Activated naive CD8-positive, alpha-beta T cell treated with anti-CD3 and anti-CD28 coated beads, Interleukin-2, amount 10 ng/mL, durations not matched to agents 7 days and 5 days (primary cell): ENCODE measurements around the gene ARID4B. TPM values are rescaled to one million over a fixed set of nuclear protein-coding genes. Genes with fewer than 3 reads are reported as not detected.
A peak's percentile ranks its signal among the peaks of the same experiment; 100 is the strongest.
"Not testable (repeated sequence)": the region's sequence is repeated elsewhere in the genome, so short reads cannot be mapped to it uniquely, and the experiment has no call there.

Experiments
- ATAC-seq: fragments of 150-1000 bp; cut with Tn5 transposase; one replicate; pipeline ENCODE4 v1.10.0; 2021; ENCODE audit warnings: low read depth, moderate library complexity
- POLR2A ChIA-PET: fragments of 350-600 bp; sonication (Branson Sonifier 250); formaldehyde crosslinking; loops from one replicate; lab custom pipeline; 2021; ENCODE audit warnings: antibody characterized with exemption; lab: Charles Lee
- DNase-seq: peaks from one replicate; pipeline ENCODE4 v3.0.0; 2021
- H3K27ac Mint-ChIP-seq: one replicate; pipeline ENCODE4 v1.8.0; 2022; ENCODE audit warnings: mild to moderate bottlenecking, mixed read lengths
- H3K27me3 Mint-ChIP-seq: one replicate; pipeline ENCODE4 v1.8.0; 2022; ENCODE audit warnings: mild to moderate bottlenecking, moderate library complexity, mixed read lengths
- H3K36me3 Mint-ChIP-seq: one replicate; pipeline ENCODE4 v1.8.0; 2021; ENCODE audit warnings: mild to moderate bottlenecking, mixed read lengths
- H3K4me1 Mint-ChIP-seq: one replicate; pipeline ENCODE4 v1.8.0; 2021; ENCODE audit warnings: mixed read lengths
- H3K4me3 Mint-ChIP-seq: one replicate; pipeline ENCODE4 v1.8.0; 2022; ENCODE audit warnings: mild to moderate bottlenecking, moderate library complexity, mixed read lengths
- H3K9me3 Mint-ChIP-seq: one replicate; pipeline ENCODE4 v1.8.0; 2021; ENCODE audit warnings: mixed read lengths
- total RNA-seq, 2 experiments: library from RNA; stranded (reverse); gene quantifications; one replicate each; pipeline ENCODE4 v1.2.3, GENCODE V29; 2021

ARID4B gene
- total RNA-seq, 2 experiments from 2014 or later = 62.3 to 66.6 TPM

DNA sequence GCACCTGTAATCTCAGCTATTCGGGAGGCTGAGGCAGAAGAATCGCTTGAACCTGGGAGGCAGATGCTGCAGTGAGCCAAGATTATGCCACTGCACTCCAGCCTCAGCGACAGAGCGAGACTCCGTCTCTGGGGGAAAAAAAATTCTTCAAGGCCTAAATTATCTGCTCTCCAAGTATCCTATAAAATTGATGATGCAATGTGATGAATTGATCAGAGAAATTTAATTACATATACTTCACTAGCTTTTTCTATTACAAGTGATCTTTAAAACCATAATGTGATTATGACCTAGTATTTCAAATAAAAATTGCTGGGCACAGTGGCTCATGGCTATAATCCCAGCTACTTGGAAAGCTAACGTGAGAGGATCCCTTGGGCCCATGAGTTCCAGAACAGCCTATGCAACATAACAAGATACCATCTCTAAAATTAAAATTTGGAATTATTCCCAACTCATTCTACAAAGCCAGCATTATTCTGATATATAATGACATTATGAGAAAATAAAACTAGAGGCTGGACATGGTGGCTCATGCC lies 43.7 kb downstream of the ARID4B start:
- Mint-ChIP-seq H3K36me3 (peaks cover 6% of the 10 kb centered on the region), H3K9me3 (no peaks in the 10 kb centered on the region), H3K4me1 (peaks cover 16% of the 10 kb centered on the region), H3K27ac (no peak overlapping the region), H3K4me3 (no peak overlapping the region), H3K27me3 (no peaks in the 10 kb centered on the region)
- DNase-seq (no peak), ATAC-seq (no peak)
- POLR2A ChIA-PET = no interaction called here

DNA sequence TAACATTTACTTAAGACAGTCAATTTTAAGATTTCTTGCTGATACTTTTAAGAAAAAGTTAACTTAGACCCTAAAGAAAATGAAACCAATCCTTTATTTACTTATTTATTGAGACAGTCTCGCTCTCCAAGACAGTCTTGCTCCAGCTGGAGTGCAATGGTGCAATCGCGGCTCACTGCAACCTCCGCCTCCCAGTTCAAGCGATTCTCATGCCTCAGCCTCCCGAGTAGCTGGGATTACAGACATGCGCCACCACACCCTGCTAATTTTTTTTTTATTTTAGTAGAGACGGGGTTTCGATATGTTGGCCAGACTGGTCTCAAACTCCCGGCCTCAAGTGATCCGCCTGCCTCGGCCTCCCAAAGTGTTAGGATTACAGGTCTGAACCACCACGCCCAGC lies 44.3 kb downstream of the ARID4B start:
- H3K4me3 Mint-ChIP-seq, H3K36me3 Mint-ChIP-seq, H3K27ac Mint-ChIP-seq, H3K27me3 Mint-ChIP-seq, DNase-seq, ATAC-seq, POLR2A ChIA-PET, H3K9me3 Mint-ChIP-seq: not testable (repeated sequence)
- H3K4me1 Mint-ChIP-seq = peaks cover 13% of the 10 kb centered on the region

DNA sequence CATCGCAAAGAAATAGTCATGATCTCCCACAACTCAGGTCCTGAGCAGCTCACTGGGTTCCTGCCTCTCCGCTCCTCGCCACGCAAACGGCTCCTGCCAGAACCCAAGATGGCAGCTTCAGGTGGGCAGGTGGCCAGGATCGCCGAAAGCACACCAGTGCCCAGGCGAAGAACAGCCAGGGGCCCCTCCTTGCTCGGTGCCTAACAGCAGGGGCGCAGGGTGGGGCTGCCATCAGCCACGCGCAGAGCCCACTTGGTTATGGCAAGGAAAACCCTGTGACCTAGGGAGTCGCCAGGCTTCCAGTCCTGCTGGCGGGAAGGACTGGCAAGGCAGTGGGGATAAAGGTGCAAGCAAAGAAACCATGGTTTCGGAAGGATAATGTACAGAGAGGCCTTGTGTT lies 47.5 kb downstream of the ARID4B start:
- H3K4me1 Mint-ChIP-seq = peaks cover 15% of the 10 kb centered on the region
- peak overlapping the region; percentile 34 for H3K27ac Mint-ChIP-seq
- H3K27me3 Mint-ChIP-seq = no peaks in the 10 kb centered on the region
- peaks cover 2% of the 10 kb centered on the region for H3K9me3 Mint-ChIP-seq
- DNase-seq (no peak), ATAC-seq (no peak)
- H3K4me3 Mint-ChIP-seq = no peak overlapping the region
- H3K36me3 Mint-ChIP-seq = peaks cover 4% of the 10 kb centered on the region
- POLR2A ChIA-PET = no interaction called here

DNA sequence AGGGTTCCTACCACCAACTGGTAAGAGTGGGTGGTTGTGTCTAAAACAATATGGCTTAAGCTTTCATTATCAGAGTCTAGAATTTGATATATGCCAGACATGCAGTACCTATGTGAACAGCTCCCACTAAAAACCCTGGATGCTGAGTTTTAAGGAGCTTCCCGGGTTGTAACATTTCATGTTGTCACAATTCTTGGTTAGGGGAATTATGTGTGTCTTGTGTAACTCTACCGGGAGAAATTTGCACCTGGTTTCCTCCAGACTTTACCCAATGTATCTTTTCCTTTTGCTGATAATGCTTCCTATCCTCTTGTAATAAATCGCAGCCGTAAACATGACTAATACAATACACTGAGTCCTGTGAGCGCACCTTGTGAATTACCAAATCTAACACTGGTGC lies 48.3 kb downstream of the ARID4B start:
- no peak overlapping the region for H3K27ac Mint-ChIP-seq
- no peaks in the 10 kb centered on the region for H3K27me3 Mint-ChIP-seq
- POLR2A ChIA-PET = no interaction called here
- H3K4me1 Mint-ChIP-seq = peaks cover 22% of the 10 kb centered on the region
- H3K36me3 Mint-ChIP-seq = peaks cover 2% of the 10 kb centered on the region
- no peak for DNase-seq
- no peak overlapping the region for H3K4me3 Mint-ChIP-seq
- ATAC-seq = no peak
- H3K9me3 Mint-ChIP-seq = peaks cover 2% of the 10 kb centered on the region

DNA sequence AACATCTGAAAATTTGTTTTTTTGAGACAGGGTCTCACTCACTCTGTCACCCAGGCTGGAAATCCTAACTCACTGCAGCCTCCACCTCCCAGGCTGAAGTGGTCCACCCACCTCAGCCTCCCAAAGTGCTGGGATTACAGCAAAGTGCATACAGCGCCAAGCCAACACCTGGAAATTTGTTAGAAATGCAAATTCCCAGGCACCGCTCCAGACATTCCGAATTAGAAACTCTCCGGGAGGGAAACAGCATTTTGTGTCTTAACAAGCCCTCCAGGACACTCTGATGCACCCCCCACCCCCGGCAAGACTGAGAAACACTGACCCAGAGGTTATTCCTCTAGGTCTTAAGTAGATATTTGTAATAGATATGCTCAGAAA lies 49.1 kb downstream of the ARID4B start:
- Mint-ChIP-seq H3K9me3 (peaks cover 2% of the 10 kb centered on the region), H3K36me3 (peaks cover 2% of the 10 kb centered on the region), H3K27me3 (no peaks in the 10 kb centered on the region), H3K27ac (no peak overlapping the region), H3K4me3 (no peak overlapping the region), H3K4me1 (peaks cover 22% of the 10 kb centered on the region)
- no peak for DNase-seq
- no peak for ATAC-seq
- POLR2A ChIA-PET = interaction anchor here (0.5 kb wide), 1 partner anchor 29 kb away, joined by 4 read pairs; no protein-coding TSS in a partner anchor

DNA sequence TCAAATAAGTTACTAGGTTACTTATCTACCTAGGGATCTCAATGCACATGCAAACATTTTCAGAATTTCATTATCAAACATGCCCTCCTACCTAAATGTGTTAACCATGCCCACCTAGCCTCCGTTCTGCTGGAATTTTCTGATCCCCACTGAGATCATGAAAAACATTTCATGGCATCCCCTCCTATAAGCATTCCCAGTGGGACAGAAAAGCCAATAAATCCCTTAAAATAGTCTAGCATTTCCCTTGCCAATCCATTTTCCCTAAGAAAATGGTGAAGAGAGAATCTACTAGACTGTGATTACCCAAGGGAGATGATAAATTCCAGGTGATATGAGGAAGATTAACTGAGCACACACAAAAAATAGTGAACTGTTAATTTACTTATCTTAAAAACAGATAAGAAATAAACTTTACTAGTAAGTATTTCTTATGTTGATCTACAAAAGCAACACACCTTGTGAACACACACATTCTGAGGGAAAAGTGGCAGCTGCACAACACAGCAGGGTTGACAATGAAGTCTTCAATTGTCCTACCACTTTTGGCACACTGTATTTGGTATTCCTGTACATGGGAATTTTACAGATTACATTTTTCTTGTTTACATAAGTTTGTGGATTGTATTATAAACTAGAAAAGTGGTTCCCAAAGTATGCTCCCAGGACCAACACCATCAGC lies 49.6 kb downstream of the ARID4B start:
- ATAC-seq (no peak), DNase-seq (no peak)
- Mint-ChIP-seq H3K4me3 (no peak overlapping the region), H3K27ac (no peak overlapping the region), H3K27me3 (no peaks in the 10 kb centered on the region), H3K9me3 (peaks cover 2% of the 10 kb centered on the region), H3K4me1 (peaks cover 22% of the 10 kb centered on the region), H3K36me3 (peaks cover 2% of the 10 kb centered on the region)
- POLR2A ChIA-PET = interaction anchor here (0.5 kb wide), 1 partner anchor 29 kb away, joined by 4 read pairs; no protein-coding TSS in a partner anchor

DNA sequence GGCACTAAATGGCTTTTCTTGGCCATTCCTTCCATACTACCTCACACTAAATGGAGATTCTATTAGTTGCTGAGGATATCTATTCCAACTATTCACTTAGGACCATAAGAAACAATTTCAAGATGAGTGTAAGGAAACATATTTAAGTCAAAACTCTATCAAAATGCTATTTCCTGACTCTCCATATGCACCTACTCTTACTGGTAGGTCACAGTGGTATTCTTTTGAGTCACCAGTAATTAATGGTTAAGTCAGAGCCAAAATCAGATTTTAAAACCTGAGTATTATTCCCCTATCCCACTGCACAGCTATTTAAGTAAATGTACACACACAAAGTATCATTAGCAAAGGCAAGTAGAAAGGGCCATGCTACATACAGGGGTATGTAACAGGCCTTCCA lies 50.3 kb downstream of the ARID4B start:
- no peak for ATAC-seq

DNA sequence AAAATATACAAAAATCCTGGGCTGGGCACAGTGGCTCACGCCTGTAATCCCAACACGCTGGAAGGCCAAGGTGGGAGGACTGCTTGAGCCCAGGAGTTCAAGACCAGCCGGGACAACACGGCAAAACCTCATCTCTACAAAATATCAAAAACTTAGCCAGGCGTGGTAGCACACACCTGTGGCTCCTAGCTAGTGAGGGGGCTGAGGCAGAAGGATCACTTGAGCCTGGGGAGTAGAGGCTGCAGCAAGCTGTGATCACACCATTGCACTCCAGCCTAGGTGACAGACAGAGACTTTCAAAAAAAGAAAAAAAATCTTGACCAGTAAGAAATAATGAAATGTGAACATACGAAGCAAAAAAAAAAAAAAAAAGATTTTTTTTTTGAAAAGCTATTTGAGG lies 52.1 kb downstream of the ARID4B start:
- Mint-ChIP-seq H3K4me3 (peak overlapping the region; percentile 24), H3K4me1 (peaks cover 25% of the 10 kb centered on the region)

More for the DNA sequence above, 50.3 kb downstream of the ARID4B start:
- peaks cover 22% of the 10 kb centered on the region for H3K4me1 Mint-ChIP-seq
- no peak overlapping the region for H3K27ac Mint-ChIP-seq
- POLR2A ChIA-PET = no interaction called here
- peaks cover 2% of the 10 kb centered on the region for H3K36me3 Mint-ChIP-seq
- no peaks in the 10 kb centered on the region for H3K27me3 Mint-ChIP-seq
- peaks cover 2% of the 10 kb centered on the region for H3K9me3 Mint-ChIP-seq
- H3K4me3 Mint-ChIP-seq = no peak overlapping the region
- DNase-seq = no peak

DNA sequence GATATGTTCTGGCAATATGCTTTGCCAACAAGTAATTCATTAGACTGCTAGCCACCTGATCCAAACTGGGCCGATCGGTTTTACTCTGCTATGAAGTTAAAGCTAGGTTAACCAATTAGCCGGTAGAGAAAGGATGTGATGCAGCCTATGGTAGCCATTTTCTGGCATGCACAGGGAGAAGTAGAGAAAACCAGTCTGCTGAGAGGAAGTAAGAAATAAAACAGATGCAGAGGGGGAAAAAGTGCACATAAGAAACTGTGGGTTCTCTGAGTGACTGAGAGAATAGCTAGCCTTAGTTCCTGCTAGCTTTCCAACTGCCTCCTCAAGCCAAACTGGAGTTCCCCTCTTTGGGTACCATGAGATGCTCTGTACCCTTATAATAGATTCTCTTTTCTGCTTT lies 52.8 kb downstream of the ARID4B start:
- peaks cover 31% of the 10 kb centered on the region for H3K4me1 Mint-ChIP-seq
- ATAC-seq = peak; percentile 84
- peak overlapping the region; percentile 6 for H3K4me3 Mint-ChIP-seq

More for the DNA sequence above, 52.1 kb downstream of the ARID4B start:
- DNase-seq (no peak), ATAC-seq (no peak)
- peaks cover 3% of the 10 kb centered on the region for H3K36me3 Mint-ChIP-seq
- POLR2A ChIA-PET = interaction anchor here (0.7 to 1.4 kb wide), 3 partner anchors 38 to 259 kb away, joined by 3 to 5 read pairs (median 3); partner anchors contain the start of genes ARID4B and GGPS1
- peaks cover 2% of the 10 kb centered on the region for H3K9me3 Mint-ChIP-seq
- no peak overlapping the region for H3K27ac Mint-ChIP-seq
- H3K27me3 Mint-ChIP-seq = no peaks in the 10 kb centered on the region

DNA sequence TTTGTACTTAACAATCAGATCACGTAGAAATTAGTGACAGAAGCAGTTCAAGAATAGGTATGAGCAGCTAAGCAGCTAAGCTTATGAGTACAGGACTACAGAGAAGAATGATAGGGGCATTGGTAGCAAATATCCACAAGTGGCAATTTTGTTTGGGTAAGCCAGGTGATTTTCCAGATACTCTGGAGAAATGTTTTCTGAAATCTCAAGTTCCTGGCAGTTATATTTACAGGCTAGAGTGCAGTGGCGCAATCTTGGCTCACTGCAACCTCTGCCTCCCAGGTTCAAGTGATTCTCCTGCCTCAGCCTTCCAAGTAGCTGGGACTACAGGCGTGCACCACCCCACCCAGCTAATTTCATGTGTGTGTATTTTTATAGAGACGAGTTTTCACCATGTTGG lies 55.1 kb downstream of the ARID4B start:
- H3K9me3 Mint-ChIP-seq = peaks cover 5% of the 10 kb centered on the region
- DNase-seq = no peak
- no peak overlapping the region for H3K27ac Mint-ChIP-seq
- POLR2A ChIA-PET = no interaction called here
- no peak overlapping the region for H3K4me3 Mint-ChIP-seq
- no peaks in the 10 kb centered on the region for H3K27me3 Mint-ChIP-seq
- H3K36me3 Mint-ChIP-seq = peaks cover 8% of the 10 kb centered on the region
- H3K4me1 Mint-ChIP-seq = peaks cover 30% of the 10 kb centered on the region
- ATAC-seq = no peak

More for the DNA sequence above, 52.8 kb downstream of the ARID4B start:
- Mint-ChIP-seq H3K36me3 (peaks cover 3% of the 10 kb centered on the region), H3K27ac (peak overlapping the region; percentile 32), H3K9me3 (peaks cover 2% of the 10 kb centered on the region), H3K27me3 (no peaks in the 10 kb centered on the region)
- POLR2A ChIA-PET = interaction anchor here (1.2 to 1.4 kb wide), 2 partner anchors 39 to 53 kb away, joined by 3 to 5 read pairs; partner anchors contain the start of genes ARID4B and GGPS1
- no peak for DNase-seq

DNA sequence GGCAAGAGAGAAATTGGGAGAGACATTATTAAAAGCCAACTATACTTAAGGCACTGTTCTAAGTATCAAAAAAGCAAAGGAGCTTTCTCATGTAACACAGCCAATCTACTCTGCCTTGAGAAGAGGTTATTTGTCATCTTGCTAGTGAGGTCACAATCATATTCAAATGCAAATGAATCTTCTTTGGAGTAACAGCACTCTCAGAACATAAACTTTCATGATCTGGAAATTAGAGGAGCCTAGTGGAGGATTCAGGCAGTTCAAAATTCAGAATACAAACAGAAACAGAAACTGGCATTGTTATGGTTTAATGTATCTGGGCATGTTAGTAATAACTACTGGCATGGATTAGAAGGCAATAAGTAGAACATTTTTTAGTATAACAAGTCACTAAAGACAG lies 57.4 kb downstream of the ARID4B start:
- peaks cover 8% of the 10 kb centered on the region for H3K36me3 Mint-ChIP-seq
- H3K27ac Mint-ChIP-seq = no peak overlapping the region
- peaks cover 24% of the 10 kb centered on the region for H3K4me1 Mint-ChIP-seq
- POLR2A ChIA-PET = no interaction called here
- DNase-seq (no peak), ATAC-seq (peak; percentile 59)
- peak overlapping the region; percentile 1 for H3K4me3 Mint-ChIP-seq
- peaks cover 3% of the 10 kb centered on the region for H3K9me3 Mint-ChIP-seq
- H3K27me3 Mint-ChIP-seq = no peaks in the 10 kb centered on the region

DNA sequence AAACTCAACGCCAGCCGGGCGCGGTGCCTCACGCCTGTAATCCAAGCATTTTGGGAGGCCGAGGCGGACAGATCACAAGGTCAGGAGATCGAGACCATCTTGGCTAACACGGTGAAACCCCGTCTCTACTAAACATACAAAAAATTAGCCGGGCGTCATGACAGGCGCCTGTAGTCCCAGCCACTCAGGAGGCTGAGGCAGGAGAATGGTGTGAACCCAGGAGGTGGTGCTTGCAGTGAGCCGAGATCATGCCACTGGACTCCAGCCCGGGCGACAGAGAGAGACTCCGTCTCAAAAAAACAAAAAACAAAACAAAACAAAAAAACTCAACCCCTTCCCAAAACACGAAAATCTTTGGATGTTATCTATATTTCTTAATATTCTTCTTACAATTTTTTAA lies 58.0 kb downstream of the ARID4B start:
- H3K4me3 Mint-ChIP-seq, POLR2A ChIA-PET, H3K27me3 Mint-ChIP-seq, ATAC-seq, H3K27ac Mint-ChIP-seq, H3K36me3 Mint-ChIP-seq, H3K9me3 Mint-ChIP-seq, DNase-seq: not testable (repeated sequence)
- H3K4me1 Mint-ChIP-seq = peaks cover 18% of the 10 kb centered on the region

DNA sequence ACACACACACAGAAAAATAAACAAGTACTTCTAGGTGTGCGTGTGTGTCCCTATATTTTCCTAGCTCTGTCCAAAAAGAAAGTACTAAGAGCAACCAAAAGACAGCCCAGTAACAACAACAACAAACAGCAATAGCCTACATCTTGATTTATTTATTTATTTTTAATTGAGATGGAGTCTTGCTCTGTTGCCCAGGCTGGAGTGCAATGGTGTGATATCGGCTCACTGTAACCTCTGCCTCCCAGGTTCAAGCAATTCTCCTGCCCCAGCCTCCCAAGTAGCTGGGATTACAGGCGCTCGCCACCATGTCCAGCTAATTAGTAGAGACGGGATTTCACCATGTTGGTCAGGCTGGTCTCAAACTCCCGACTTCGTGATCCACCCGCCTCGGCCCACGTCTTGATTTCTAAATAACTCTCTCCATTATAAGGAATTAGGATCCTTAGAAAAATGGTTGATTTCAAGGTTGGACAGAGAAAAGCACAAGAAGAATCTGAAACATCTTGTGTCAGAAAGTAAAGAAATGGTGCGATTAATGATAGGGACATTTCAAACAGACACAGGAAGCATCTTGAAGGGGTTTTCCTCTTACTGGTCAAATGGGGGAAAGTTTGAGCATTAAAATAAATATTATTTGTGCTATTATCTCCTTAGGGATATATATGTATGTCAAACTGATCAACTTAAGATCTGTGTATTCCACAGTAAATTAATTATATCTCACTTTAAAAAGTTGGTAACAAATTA lies 59.4 kb downstream of the ARID4B start:
- no peak overlapping the region for H3K4me3 Mint-ChIP-seq
- peaks cover 3% of the 10 kb centered on the region for H3K9me3 Mint-ChIP-seq
- POLR2A ChIA-PET = no interaction called here
- no peak overlapping the region for H3K27ac Mint-ChIP-seq
- H3K36me3 Mint-ChIP-seq = peaks cover 9% of the 10 kb centered on the region
- ATAC-seq = no peak
- peaks cover 19% of the 10 kb centered on the region for H3K4me1 Mint-ChIP-seq
- DNase-seq = no peak
- H3K27me3 Mint-ChIP-seq = no peaks in the 10 kb centered on the region
